DND-41 (cell line): ENCODE results near the gene FLNA.

Source experiments
- CTCF ChIP-seq: IDR thresholded peaks from 2 replicates; pipeline ENCODE4 v1.5.1; 2012; ENCODE audit warnings: borderline replicate concordance, low read length, moderate library complexity, mild to moderate bottlenecking; ENCODE audit not compliant: poor library complexity, severe bottlenecking; ENCODE audit errors: extremely low read depth
- EZH2 ChIP-seq: IDR thresholded peaks from 3 replicates; pipeline ENCODE4 v1.6.1; 2012; ENCODE audit warnings: borderline replicate concordance, low read depth, mild to moderate bottlenecking, moderate library complexity, low read length, inconsistent platforms; ENCODE audit not compliant: severe bottlenecking

- TF ChIP-seq CTCF (no peak), EZH2 (no peak)
Observed at GRCh38 chrX:154307202-154307601, 67.2 kb downstream of the FLNA start.
